B cell (primary cell): ENCODE results near the gene KLHL25. TPM values are rescaled to one million over a fixed set of nuclear protein-coding genes. Genes with fewer than 3 reads are reported as not detected.

Source experiments
- ATAC-seq: fragments of 200-7000 bp; cut with Tn5 transposase; one replicate; pipeline ENCODE4 v1.10.0; 2021; ENCODE audit warnings: low read depth, mild to moderate bottlenecking, moderate number of reproducible peaks, moderate library complexity
- CTCF ChIA-PET: fragments of 350-600 bp; sonication (Branson Sonifier 250); formaldehyde crosslinking; loops from one replicate; lab custom pipeline; 2021; ENCODE audit warnings: antibody characterized with exemption, inconsistent platforms; lab: Charles Lee
- POLR2A ChIA-PET: fragments of 350-600 bp; sonication (Branson Sonifier 250); formaldehyde crosslinking; loops from one replicate; lab custom pipeline; 2021; ENCODE audit warnings: antibody characterized with exemption; lab: Charles Lee
- DNase-seq: peaks from one replicate; pipeline ENCODE4 v3.0.0; 2013
- H2AFZ ChIP-seq: 2 replicates; pipeline ENCODE4 v1.6.1; 2012; ENCODE audit warnings: mild to moderate bottlenecking, low read depth, low read length; ENCODE audit not compliant: insufficient read depth, poor library complexity, severe bottlenecking
- H3K27ac ChIP-seq, 2 donors: 1 replicate in 1 of 2; 2 replicates in 1 of 2; pipeline ENCODE4 v1.5.1; 2012 to 2013; ENCODE audit warnings: low read length in 2 of 2, mild to moderate bottlenecking in 2 of 2, moderate library complexity in 1 of 2
- H3K27me3 ChIP-seq, 4 experiments: fragments of 200-600 bp in 1 of 4; sonication (generic) in 1 of 4; replicated peaks in 1 of 4; 1 replicate in 2 of 4; 2 replicates in 2 of 4; pipeline versions ENCODE4 v1.6.1 to v1.7.0; 2013 to 2016; ENCODE audit warnings: low read length in 3 of 4, mild to moderate bottlenecking in 2 of 4, mixed read lengths in 1 of 4, moderate library complexity in 1 of 4; ENCODE audit not compliant: insufficient read depth in 4 of 4, control insufficient read depth in 3 of 4; ENCODE audit errors: control extremely low read depth in 1 of 4
- H3K36me3 ChIP-seq, 2 experiments: replicated peaks in 1 of 2; 1 replicate in 1 of 2; 2 replicates in 1 of 2; pipeline versions ENCODE4 v1.6.1 to v1.7.1; 2013; ENCODE audit warnings: low read length in 1 of 2; ENCODE audit not compliant: insufficient read depth in 2 of 2, control insufficient read depth in 1 of 2; ENCODE audit errors: control extremely low read depth in 1 of 2, extremely low read depth in 1 of 2
- H3K4me1 ChIP-seq, 2 donors: fragments of 200-600 bp in 1 of 2; sonication (generic) in 1 of 2; 1 replicate in 1 of 2; 2 replicates in 1 of 2; pipeline versions ENCODE4 v1.5.1 to v1.6.1; 2013 to 2017; ENCODE audit warnings: low read length in 2 of 2; ENCODE audit not compliant: control insufficient read depth in 2 of 2, insufficient read depth in 2 of 2
- H3K4me2 ChIP-seq: replicated peaks from 2 replicates; pipeline ENCODE3; 2012; ENCODE audit warnings: mild to moderate bottlenecking, low read depth, low read length; ENCODE audit not compliant: poor library complexity, severe bottlenecking
- H3K4me3 ChIP-seq, 5 experiments: fragments of 200-600 bp in 1 of 5; sonication (generic) in 1 of 5; 1 replicate in 3 of 5; 2 replicates in 2 of 5; pipeline versions ENCODE4 v1.5.1 to v1.7.0; 2011 to 2016; ENCODE audit warnings: low read length in 4 of 5, mild to moderate bottlenecking in 4 of 5, low read depth in 2 of 5, control low read depth in 1 of 5, moderate library complexity in 1 of 5; ENCODE audit not compliant: insufficient read depth in 1 of 5; ENCODE audit errors: control extremely low read depth in 1 of 5, extremely low read depth in 1 of 5
- H3K79me2 ChIP-seq: fragments of 200-600 bp; sonication (generic); one replicate; pipeline ENCODE4 v1.6.0; 2016; ENCODE audit warnings: low read length; ENCODE audit not compliant: control insufficient read depth, insufficient read depth
- H3K9ac ChIP-seq: fragments of 200-600 bp; sonication (generic); 2 replicates; pipeline ENCODE4 v1.6.1; 2017; ENCODE audit warnings: mild to moderate bottlenecking, low read length, moderate library complexity
- H3K9me3 ChIP-seq, 3 donors: one replicate each; pipeline versions ENCODE4 v1.6.1 to v1.7.1; 2013; ENCODE audit warnings: low read length in 2 of 3; ENCODE audit not compliant: control insufficient read depth in 2 of 3, insufficient read depth in 1 of 3; ENCODE audit errors: control extremely low read depth in 1 of 3
- H4K20me1 ChIP-seq: 2 replicates; pipeline ENCODE4 v1.6.0; 2012; ENCODE audit warnings: mild to moderate bottlenecking, low read length; ENCODE audit not compliant: insufficient read depth, control insufficient read depth, poor library complexity, severe bottlenecking
- H3K27ac Mint-ChIP-seq: one replicate; pipeline ENCODE4 v1.8.0; 2021; ENCODE audit warnings: mixed read lengths
- H3K27me3 Mint-ChIP-seq: one replicate; pipeline ENCODE4 v1.8.0; 2021; ENCODE audit warnings: mixed read lengths
- H3K4me1 Mint-ChIP-seq: one replicate; pipeline ENCODE4 v1.8.0; 2021; ENCODE audit warnings: mixed read lengths
- H3K4me3 Mint-ChIP-seq: one replicate; pipeline ENCODE4 v1.8.0; 2021; ENCODE audit warnings: mixed read lengths
- H3K9me3 Mint-ChIP-seq: one replicate; pipeline ENCODE4 v1.8.0; 2022; ENCODE audit warnings: mixed read lengths; ENCODE audit not compliant: insufficient read depth
- EZH2 ChIP-seq: IDR thresholded peaks from 2 replicates; pipeline ENCODE4 v1.6.1; 2012; ENCODE audit warnings: borderline replicate concordance, low read depth, mild to moderate bottlenecking, moderate library complexity, low read length; ENCODE audit not compliant: insufficient read depth, poor library complexity, severe bottlenecking
- WGBS: methylation state at CpG from one replicate; pipeline ENCODE4 v1.1.5; 2013; ENCODE audit warnings: missing lambda C conversion rate; ENCODE audit not compliant: insufficient coverage; 5-methylcytosine and 5-hydroxymethylcytosine counted together
- intact Hi-C: fragments of 100-400 bp; cut with micrococcal nuclease; formaldehyde crosslinking; loops from one replicate; pipeline ENCODE4 v1.10.0; 2022
- polyA plus RNA-seq: library from polyadenylated mRNA; depleted of rRNA; stranded (reverse); fragments of >200 nt; gene quantifications from 2 replicates; pipeline ENCODE4 v1.2.3, GENCODE V29; 2012
- total RNA-seq, 2 donors: library from RNA; stranded (reverse); fragments of 120-200 nt in 1 of 2; gene quantifications; 1 replicate in 1 of 2; 2 replicates in 1 of 2; pipeline versions ENCODE4 v1.2.3 to v1.2.4, GENCODE V29; 2013 to 2022
- TF ChIP-seq, protein P1 (sequence below): fragments of 200-600 bp; IDR thresholded peaks from one replicate; pipeline ENCODE4 v1.8.0; 2022; ENCODE audit warnings: antibody characterized with exemption, mild to moderate bottlenecking

Gene KLHL25
- total and polyA plus RNA-seq, 2 donors (not counting 1 experiment from before 2014, with no cell fraction given) = 1.1 to 3.3 TPM

DNA sequence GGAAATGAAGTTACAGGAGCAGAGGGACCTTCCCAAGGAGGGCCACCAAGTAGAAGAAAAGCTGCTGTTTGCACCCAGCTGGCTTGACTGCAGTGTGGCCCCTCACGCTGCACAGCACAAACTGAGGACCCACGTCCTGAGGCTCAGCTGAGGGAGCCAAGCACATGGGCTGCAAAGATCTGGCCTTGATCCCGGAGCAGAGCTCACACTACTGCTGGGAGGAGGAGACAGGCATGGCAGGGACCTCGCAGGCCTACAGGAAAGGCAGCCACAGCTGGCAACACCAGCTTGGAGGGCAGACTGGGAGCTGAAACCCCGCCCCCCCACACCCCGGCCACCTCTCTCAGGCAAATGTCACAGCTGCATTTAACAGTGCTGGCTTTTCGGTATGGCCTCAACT is 39.7 kb downstream of the KLHL25 start:
- Histone ChIP-seq H3K4me2 (no peak overlapping the region), H3K4me3 (no peak overlapping the region), H3K27ac (no peak overlapping the region), H3K79me2 (no peaks in the 10 kb centered on the region), H3K9me3 (no peaks in the 10 kb centered on the region), H3K27me3 (no peaks in the 10 kb centered on the region), H3K9ac (no peak overlapping the region), H3K36me3 (no peaks in the 10 kb centered on the region), H3K4me1 (no peaks in the 10 kb centered on the region), H2AFZ (no peak overlapping the region), H4K20me1 (no peaks in the 10 kb centered on the region)
- CTCF ChIA-PET = interaction anchor here (1.0 kb wide), 1 partner anchor 85 kb away, joined by 3 read pairs; no protein-coding TSS in a partner anchor
- POLR2A ChIA-PET = no interaction called here
- no peak overlapping the region for H3K4me3 Mint-ChIP-seq
- ATAC-seq = no peak
- WGBS = 100% methylated on average over 4 of the region's 7 CpGs
- no peaks in the 10 kb centered on the region for H3K27me3 Mint-ChIP-seq
- intact Hi-C loops = no loop called here
- no peak overlapping the region for H3K27ac Mint-ChIP-seq
- no peaks in the 10 kb centered on the region for H3K9me3 Mint-ChIP-seq
- no peak for TF ChIP-seq EZH2
- TF ChIP-seq, protein P1, sequence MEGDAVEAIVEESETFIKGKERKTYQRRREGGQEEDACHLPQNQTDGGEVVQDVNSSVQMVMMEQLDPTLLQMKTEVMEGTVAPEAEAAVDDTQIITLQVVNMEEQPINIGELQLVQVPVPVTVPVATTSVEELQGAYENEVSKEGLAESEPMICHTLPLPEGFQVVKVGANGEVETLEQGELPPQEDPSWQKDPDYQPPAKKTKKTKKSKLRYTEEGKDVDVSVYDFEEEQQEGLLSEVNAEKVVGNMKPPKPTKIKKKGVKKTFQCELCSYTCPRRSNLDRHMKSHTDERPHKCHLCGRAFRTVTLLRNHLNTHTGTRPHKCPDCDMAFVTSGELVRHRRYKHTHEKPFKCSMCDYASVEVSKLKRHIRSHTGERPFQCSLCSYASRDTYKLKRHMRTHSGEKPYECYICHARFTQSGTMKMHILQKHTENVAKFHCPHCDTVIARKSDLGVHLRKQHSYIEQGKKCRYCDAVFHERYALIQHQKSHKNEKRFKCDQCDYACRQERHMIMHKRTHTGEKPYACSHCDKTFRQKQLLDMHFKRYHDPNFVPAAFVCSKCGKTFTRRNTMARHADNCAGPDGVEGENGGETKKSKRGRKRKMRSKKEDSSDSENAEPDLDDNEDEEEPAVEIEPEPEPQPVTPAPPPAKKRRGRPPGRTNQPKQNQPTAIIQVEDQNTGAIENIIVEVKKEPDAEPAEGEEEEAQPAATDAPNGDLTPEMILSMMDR = no peak
- H3K4me1 Mint-ChIP-seq = peaks cover 2% of the 10 kb centered on the region
- no peak for DNase-seq

DNA sequence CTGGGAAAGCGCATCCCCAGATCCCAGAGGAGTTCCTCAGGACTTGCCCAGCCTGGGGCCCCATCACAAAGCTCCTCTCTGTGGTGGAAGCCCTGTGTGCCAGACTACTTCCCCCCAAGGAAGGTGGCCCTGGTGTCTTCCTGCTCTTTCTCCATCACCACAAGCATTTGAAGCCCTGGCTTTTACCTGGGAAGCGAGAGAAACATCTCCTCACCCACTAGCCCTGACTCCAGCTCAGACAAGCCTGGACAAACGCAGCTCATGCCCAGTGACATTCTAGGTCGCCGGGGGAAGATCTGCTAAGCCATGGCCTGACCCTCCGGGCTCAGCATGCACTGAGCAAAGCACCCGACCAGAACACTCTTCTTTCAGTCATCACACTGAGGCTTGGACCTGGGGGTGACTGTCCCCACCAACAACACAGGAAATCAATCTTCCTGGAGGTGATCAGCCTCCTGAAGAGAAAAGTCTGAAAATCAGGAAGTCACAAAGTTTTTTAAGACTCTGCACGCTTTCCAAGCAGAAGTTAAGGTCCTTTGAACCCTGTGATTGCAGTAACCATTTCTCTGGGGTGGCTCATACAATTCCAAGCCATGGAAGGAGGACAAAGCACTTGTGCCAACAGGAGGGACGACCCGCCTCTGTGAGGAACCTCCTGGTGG is 40.8 kb downstream of the KLHL25 start:
- ChIA-PET POLR2A (no interaction called here), CTCF (no interaction called here)
- H3K27ac Mint-ChIP-seq = no peak overlapping the region

More for the DNA sequence above, 40.8 kb downstream of the KLHL25 start:
- TF ChIP-seq, protein P1 = no peak
- no peak for TF ChIP-seq EZH2
- Mint-ChIP-seq H3K9me3 (no peaks in the 10 kb centered on the region), H3K27me3 (no peaks in the 10 kb centered on the region), H3K4me3 (no peak overlapping the region), H3K4me1 (peaks cover 2% of the 10 kb centered on the region)
- no peak overlapping the region for H3K4me2 ChIP-seq
- no peaks in the 10 kb centered on the region for H3K79me2 ChIP-seq
- intact Hi-C loops = no loop called here
- no peak overlapping the region for H2AFZ ChIP-seq
- no peaks in the 10 kb centered on the region for H3K27me3 ChIP-seq
- DNase-seq (no peak), ATAC-seq (no peak)
- H3K4me3 ChIP-seq = no peak overlapping the region
- no peak overlapping the region for H3K27ac ChIP-seq
- H4K20me1 ChIP-seq = peaks cover 9% of the 10 kb centered on the region
- no peaks in the 10 kb centered on the region for H3K4me1 ChIP-seq
- no peaks in the 10 kb centered on the region for H3K9me3 ChIP-seq
- H3K36me3 ChIP-seq = peaks cover 0 to 4% of the 10 kb centered on the region in 2 experiments
- no peak overlapping the region for H3K9ac ChIP-seq
- 79% methylated on average over 10 of the region's 10 CpGs for WGBS
